Sigmoid colon (tissue), 7 donors: ENCODE results near the gene ANKRD13D. TPM values are rescaled to one million over a fixed set of nuclear protein-coding genes. Genes with fewer than 3 reads are reported as not detected.

Experiments
- DNase-seq: peaks from one replicate; pipeline ENCODE4 v3.0.0-alpha.2; 2019
- H3K27ac ChIP-seq, 4 donors: fragments of 200-600 bp; sonication (generic); one replicate each; pipeline ENCODE4 v1.5.1; 2016 to 2019; ENCODE audit warnings: mild to moderate bottlenecking in 1 of 4
- H3K27me3 ChIP-seq, 3 donors: fragments of 200-600 bp; sonication (generic); one replicate each; pipeline ENCODE4 v1.5.1; 2019; ENCODE audit warnings: mild to moderate bottlenecking in 1 of 3
- H3K36me3 ChIP-seq, 4 donors: fragments of 200-600 bp; sonication (generic); one replicate each; pipeline ENCODE4 v1.5.1; 2016 to 2019
- H3K4me1 ChIP-seq, 4 donors: fragments of 200-600 bp; sonication (generic); one replicate each; pipeline ENCODE4 v1.5.1; 2017 to 2019
- H3K4me3 ChIP-seq, 4 donors: fragments of 200-600 bp; sonication (generic); one replicate each; pipeline ENCODE4 v1.5.1; 2017 to 2019; ENCODE audit warnings: mild to moderate bottlenecking in 2 of 4, moderate library complexity in 1 of 4
- H3K9me3 ChIP-seq, 4 donors: fragments of 200-600 bp in 3 of 4; sonication (generic) in 3 of 4; one replicate each; pipeline versions ENCODE4 v1.5.1 to v1.6.1; 2013 to 2019
- CTCF ChIP-seq, 4 experiments: fragments of 450-650 bp in 3 of 4; fragments of 200-600 bp in 1 of 4; IDR thresholded peaks; one replicate each; pipeline ENCODE4 v1.5.1; 2016 to 2019; ENCODE audit warnings: antibody characterized with exemption in 4 of 4, mild to moderate bottlenecking in 3 of 4, moderate library complexity in 2 of 4
- EP300 ChIP-seq, 4 donors: sonication (generic); formaldehyde crosslinking; IDR thresholded peaks; one replicate each; pipeline ENCODE4 v1.6.1; 2017; ENCODE audit warnings: antibody characterized with exemption in 4 of 4
- POLR2A ChIP-seq, 2 donors: fragments of 450-650 bp; IDR thresholded peaks; one replicate each; pipeline ENCODE4 v1.6.1; 2016; ENCODE audit warnings: antibody characterized with exemption in 2 of 2, mild to moderate bottlenecking in 2 of 2, moderate library complexity in 2 of 2
- POLR2AphosphoS5 ChIP-seq, 4 donors: sonication (generic); formaldehyde crosslinking; IDR thresholded peaks; one replicate each; pipeline ENCODE4 v1.6.1; 2017; ENCODE audit warnings: antibody characterized with exemption in 4 of 4
- WGBS, 2 donors: extraction: QIAGEN DNeasy Blood & Tissue Kit; methylation state at CpG; one replicate each; pipeline ENCODE4 v1.1.7; 2013; 5-methylcytosine and 5-hydroxymethylcytosine counted together
- intact Hi-C: fragments of 100-400 bp; cut with DNase I; formaldehyde crosslinking; loops from one replicate; pipeline ENCODE4 v1.15.1; 2023
- polyA plus RNA-seq, 3 donors: library from polyadenylated mRNA; stranded (reverse); fragments of 200-250 nt; gene quantifications; one replicate each; pipeline ENCODE4 v1.2.3, GENCODE V29; 2013
- total RNA-seq, 4 donors: library from RNA; depleted of rRNA; stranded (reverse); fragments of >200 nt; gene quantifications; one replicate each; pipeline ENCODE4 v1.1.0, GENCODE V29; 2016
- donor health status: healthy with polysubstance abuse.
- donor health status: Bipolar disorder and iron deficiency.
- donor health status: healthy.

Gene ANKRD13D
- total and polyA plus RNA-seq, 7 donors = 9.0 to 45.7 (median 24.0) TPM

DNA sequence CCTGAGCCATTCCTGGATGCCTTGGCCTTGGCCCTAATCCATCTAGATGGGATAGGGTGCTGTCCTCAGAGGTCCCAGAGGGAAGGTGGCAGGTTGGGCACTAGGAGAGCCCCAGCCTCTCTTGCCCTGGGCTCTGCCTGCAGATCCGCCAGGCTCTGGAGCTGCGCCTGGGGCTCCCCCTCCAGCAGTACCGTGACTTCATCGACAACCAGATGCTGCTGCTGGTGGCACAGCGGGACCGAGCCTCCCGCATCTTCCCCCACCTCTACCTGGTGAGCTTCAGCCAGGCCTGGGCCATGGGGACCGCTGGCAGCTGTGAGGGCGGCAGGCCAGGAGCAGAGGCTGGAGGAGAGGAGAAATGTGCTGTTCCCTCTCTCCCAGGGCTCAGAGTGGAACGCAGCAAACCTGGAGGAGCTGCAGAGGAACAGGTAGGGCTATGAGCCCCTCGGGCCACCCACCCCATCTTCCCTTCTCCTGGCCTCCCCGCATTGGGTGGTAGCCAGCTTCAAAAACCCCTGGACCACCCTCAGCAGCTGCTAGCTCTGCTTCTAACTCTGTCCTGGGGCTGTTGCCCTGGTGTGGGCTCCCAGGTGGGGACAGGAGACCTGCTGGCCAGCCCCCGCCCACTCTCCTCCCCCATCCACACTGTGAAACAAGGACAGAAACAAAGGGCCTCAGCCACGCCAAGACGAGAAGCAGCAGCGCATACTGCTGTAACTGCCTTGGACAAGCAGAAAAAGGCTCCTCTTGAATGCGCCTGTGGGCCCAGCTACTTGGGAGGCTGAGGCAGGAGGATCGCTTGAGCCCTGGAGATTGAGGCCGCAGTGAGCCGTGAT lies 19.1 kb downstream of the ANKRD13D start:
- intact Hi-C loops = no loop called here
- TF ChIP-seq EP300 (IDR thresholded peaks at IDR 0.05) = no peak
- TF ChIP-seq POLR2A (IDR thresholded peaks at IDR 0.05) = no peak
- TF ChIP-seq CTCF (IDR thresholded peaks at IDR 0.05) = no peak
- no peak for TF ChIP-seq POLR2AphosphoS5 (IDR thresholded peaks at IDR 0.05)
- Histone ChIP-seq H3K4me3 (no peak overlapping the region), H3K9me3 (no peaks in the 10 kb centered on the region), H3K36me3 (peaks cover 0 to 26% (median 3%) of the 10 kb centered on the region in 4 donors), H3K4me1 (peaks cover 0 to 21% (median 11%) of the 10 kb centered on the region in 4 donors), H3K27ac (no peak overlapping the region), H3K27me3 (no peaks in the 10 kb centered on the region)
- peak; percentile 62 for DNase-seq
- WGBS, 2 donors = 96% methylated on average over 20 of the region's 20 CpGs

GRCh38 chr11:67309166-67309565 lies 20.1 kb downstream of the ANKRD13D start:
- no peaks in the 10 kb centered on the region for H3K9me3 ChIP-seq
- WGBS, 2 donors = 93 to 96% methylated on average over 11 of the region's 11 CpGs
- DNase-seq = no peak
- H3K4me3 ChIP-seq = no peak overlapping the region
- H3K27ac ChIP-seq = no peak overlapping the region
- peaks cover 0 to 26% (median 3%) of the 10 kb centered on the region in 4 donors for H3K36me3 ChIP-seq
- intact Hi-C loops = no loop called here
- H3K4me1 ChIP-seq = peaks cover 0 to 14% (median 8%) of the 10 kb centered on the region in 4 donors
- TF ChIP-seq EP300 (IDR thresholded peaks at IDR 0.05) = no peak
- TF ChIP-seq POLR2A (IDR thresholded peaks at IDR 0.05) = no peak
- TF ChIP-seq CTCF (IDR thresholded peaks at IDR 0.05) = no peak
- no peak for TF ChIP-seq POLR2AphosphoS5 (IDR thresholded peaks at IDR 0.05)
- no peaks in the 10 kb centered on the region for H3K27me3 ChIP-seq

GRCh38 chr11:67309661-67310061 lies 20.6 kb downstream of the ANKRD13D start:
- WGBS, 2 donors = 92 to 95% methylated on average over 14 of the region's 14 CpGs
- H3K9me3 ChIP-seq = no peaks in the 10 kb centered on the region
- no peak overlapping the region for H3K27ac ChIP-seq
- DNase-seq = no peak
- intact Hi-C loops = no loop called here
- no peak for TF ChIP-seq EP300 (IDR thresholded peaks at IDR 0.05)
- TF ChIP-seq POLR2AphosphoS5 (IDR thresholded peaks at IDR 0.05) = no peak
- TF ChIP-seq CTCF (IDR thresholded peaks at IDR 0.05) = no peak
- TF ChIP-seq POLR2A (IDR thresholded peaks at IDR 0.05) = no peak
- peaks cover 0 to 26% (median 3%) of the 10 kb centered on the region in 4 donors for H3K36me3 ChIP-seq
- no peaks in the 10 kb centered on the region for H3K27me3 ChIP-seq
- peaks cover 0 to 9% (median 3%) of the 10 kb centered on the region in 4 donors for H3K4me1 ChIP-seq
- no peak overlapping the region for H3K4me3 ChIP-seq

DNA sequence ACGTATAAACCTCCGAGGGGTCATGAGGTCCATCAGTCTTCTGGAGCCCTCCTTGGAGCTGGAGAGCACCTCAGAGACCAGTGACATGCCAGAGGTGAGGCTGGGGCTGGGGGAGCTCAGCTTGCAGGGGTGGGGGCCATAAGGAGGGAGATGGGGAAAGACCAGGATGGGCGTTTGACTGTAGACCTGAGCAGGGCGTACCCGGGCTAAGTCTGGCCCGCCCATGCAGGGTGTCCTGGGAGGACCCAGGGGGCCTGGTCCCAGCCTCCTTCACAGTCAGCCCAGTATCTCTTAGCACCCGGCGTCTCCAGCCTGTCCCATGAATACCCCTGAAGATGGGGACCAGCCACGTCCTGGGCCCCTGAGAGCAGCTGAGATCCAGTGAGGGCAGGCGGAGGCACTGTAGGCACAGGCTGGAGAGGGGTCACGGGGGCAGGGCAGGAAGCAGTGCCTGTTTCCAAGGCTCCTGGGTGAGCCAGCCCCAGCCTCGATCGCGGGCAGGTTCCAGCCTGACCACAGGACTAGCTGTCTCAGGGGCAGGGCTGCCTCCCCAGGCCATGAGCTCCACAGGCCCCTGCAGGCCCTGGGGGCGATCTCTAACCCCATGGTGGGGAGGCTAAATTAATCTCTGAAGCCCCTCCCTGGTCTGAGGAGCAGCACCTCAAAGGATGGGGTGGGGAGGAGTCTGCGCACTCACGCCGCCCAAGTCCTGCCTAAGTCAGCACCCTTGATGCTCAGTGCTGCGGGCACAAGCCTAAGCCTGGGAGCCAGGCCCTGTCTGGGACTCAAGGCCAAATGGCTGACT lies 21.3 kb downstream of the ANKRD13D start:
- Histone ChIP-seq H3K27ac (no peak overlapping the region), H3K27me3 (no peaks in the 10 kb centered on the region), H3K9me3 (no peaks in the 10 kb centered on the region), H3K4me3 (no peak overlapping the region), H3K4me1 (peaks cover 0 to 4% (median 0%) of the 10 kb centered on the region in 4 donors), H3K36me3 (peaks cover 0 to 26% (median 3%) of the 10 kb centered on the region in 4 donors)
- TF ChIP-seq EP300 (IDR thresholded peaks at IDR 0.05) (no peak), POLR2A (IDR thresholded peaks at IDR 0.05) (no peak), CTCF (IDR thresholded peaks at IDR 0.05) (no peak), POLR2AphosphoS5 (IDR thresholded peaks at IDR 0.05) (no peak)
- intact Hi-C loops = no loop called here
- no peak for DNase-seq
- 90 to 91% methylated on average over 19 of the region's 19 CpGs for WGBS, 2 donors
